ENCODE measurements around the gene ABCA12. TPM values are rescaled to one million over a fixed set of nuclear protein-coding genes. Genes with fewer than 3 reads are reported as not detected.

ABCA12 gene
- total RNA-seq, 1 donor from 2014 or later: 0.03 TPM

GRCh38 chr2:215104226-215104625 is 34.2 kb downstream of the ABCA12 start:
- Histone ChIP-seq H3K9me3 (replicated peaks) (no peaks in the 10 kb centered on the region), H3K4me3 (no peak overlapping the region), H3K27ac (replicated peaks) (no peak overlapping the region), H3K36me3 (no peaks in the 10 kb centered on the region), H3K27me3 (ENCODE audit: low read depth) (no peaks in the 10 kb centered on the region), H3K4me1 (no peaks in the 10 kb centered on the region)
- DNase-seq: no peak
- intact Hi-C loops (cut with micrococcal nuclease): no loop called here
- no peak for TF ChIP-seq CTCF (IDR thresholded peaks at IDR 0.05; ENCODE audit: borderline replicate concordance)

DNA sequence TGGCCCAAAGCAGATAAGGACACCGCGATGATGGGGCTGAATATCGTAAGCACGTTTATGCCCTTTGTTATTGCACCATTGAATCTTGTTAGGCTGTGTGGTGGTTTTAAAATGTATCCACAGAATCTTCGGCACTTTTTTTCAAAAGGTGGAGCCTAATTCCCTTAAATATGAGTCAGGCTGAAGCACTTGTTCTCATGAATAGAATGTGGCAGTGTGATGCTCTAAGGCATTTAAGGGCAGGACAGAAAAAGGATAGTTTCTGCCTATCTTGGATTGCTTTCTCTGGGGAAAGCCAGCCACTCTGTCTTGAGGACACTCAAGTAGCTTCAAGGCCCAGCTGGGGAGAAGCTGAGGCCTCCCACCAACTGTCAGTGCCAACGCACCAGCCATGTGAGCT is 39.6 kb downstream of the ABCA12 start:
- TF ChIP-seq CTCF (IDR thresholded peaks at IDR 0.05; ENCODE audit: borderline replicate concordance): no peak

GRCh38 chr2:215084080-215084479 is 54.3 kb downstream of the ABCA12 start:
- Histone ChIP-seq H3K36me3 (no peaks in the 10 kb centered on the region), H3K9me3 (replicated peaks) (no peaks in the 10 kb centered on the region), H3K27ac (replicated peaks) (no peak overlapping the region), H3K4me1 (no peaks in the 10 kb centered on the region), H3K4me3 (no peak overlapping the region), H3K27me3 (ENCODE audit: low read depth) (no peaks in the 10 kb centered on the region)
- no peak for TF ChIP-seq CTCF (IDR thresholded peaks at IDR 0.05; ENCODE audit: borderline replicate concordance)
- intact Hi-C loops (cut with micrococcal nuclease): no loop called here
- no peak for DNase-seq

More for the DNA sequence above, 39.6 kb downstream of the ABCA12 start:
- intact Hi-C loops (cut with micrococcal nuclease): no loop called here
- DNase-seq: no peak
- no peaks in the 10 kb centered on the region for H3K27me3 ChIP-seq (ENCODE audit: low read depth)
- H3K4me3 ChIP-seq: no peak overlapping the region
- no peak overlapping the region for H3K27ac ChIP-seq (replicated peaks)
- no peaks in the 10 kb centered on the region for H3K36me3 ChIP-seq
- no peaks in the 10 kb centered on the region for H3K9me3 ChIP-seq (replicated peaks)
- H3K4me1 ChIP-seq: no peaks in the 10 kb centered on the region

- Histone ChIP-seq H3K27ac (replicated peaks) (no peak overlapping the region), H3K4me3 (no peak overlapping the region), H3K36me3 (no peaks in the 10 kb centered on the region), H3K9me3 (replicated peaks) (no peaks in the 10 kb centered on the region), H3K27me3 (ENCODE audit: low read depth) (no peaks in the 10 kb centered on the region), H3K4me1 (no peaks in the 10 kb centered on the region)
- TF ChIP-seq CTCF (IDR thresholded peaks at IDR 0.05; ENCODE audit: borderline replicate concordance): no peak
- DNase-seq: no peak
- intact Hi-C loops (cut with micrococcal nuclease): no loop called here
These were observed 55.3 kb downstream of the ABCA12 start for GRCh38 chr2:215083146-215083545.

DNA sequence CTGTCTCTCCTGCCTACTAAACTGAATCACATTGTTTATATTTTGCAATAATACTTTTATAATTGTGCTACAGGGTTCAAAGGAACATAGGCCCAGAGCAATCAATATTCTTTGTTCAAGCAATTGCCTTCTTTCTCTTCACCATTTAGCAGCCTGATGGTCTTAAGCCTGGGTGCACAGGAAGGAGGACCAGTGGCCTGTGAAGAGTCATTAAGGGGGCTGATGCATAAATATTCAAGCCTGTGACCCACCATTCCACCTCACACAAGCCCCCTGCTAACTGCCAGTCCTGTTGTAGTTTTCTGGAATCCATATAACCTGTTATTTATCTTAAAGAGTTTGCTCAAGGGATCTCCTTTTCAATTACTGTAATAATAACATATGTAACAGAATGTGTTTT is 56.0 kb downstream of the ABCA12 start:
- no peaks in the 10 kb centered on the region for H3K27me3 ChIP-seq (ENCODE audit: low read depth)
- H3K27ac ChIP-seq (replicated peaks): no peak overlapping the region
- no peaks in the 10 kb centered on the region for H3K4me1 ChIP-seq
- DNase-seq: no peak
- H3K4me3 ChIP-seq: no peak overlapping the region
- H3K9me3 ChIP-seq (replicated peaks): no peaks in the 10 kb centered on the region
- intact Hi-C loops (cut with micrococcal nuclease): no loop called here
- H3K36me3 ChIP-seq: no peaks in the 10 kb centered on the region
- TF ChIP-seq CTCF (IDR thresholded peaks at IDR 0.05; ENCODE audit: borderline replicate concordance): no peak

- H3K4me1 ChIP-seq: no peaks in the 10 kb centered on the region
- H3K36me3 ChIP-seq: no peaks in the 10 kb centered on the region
- no peaks in the 10 kb centered on the region for H3K27me3 ChIP-seq (ENCODE audit: low read depth)
- intact Hi-C loops (cut with micrococcal nuclease): no loop called here
- DNase-seq: no peak
- no peak overlapping the region for H3K27ac ChIP-seq (replicated peaks)
- H3K4me3 ChIP-seq: no peak overlapping the region
- TF ChIP-seq CTCF (IDR thresholded peaks at IDR 0.05; ENCODE audit: borderline replicate concordance): no peak
- no peaks in the 10 kb centered on the region for H3K9me3 ChIP-seq (replicated peaks)
These were observed 57.9 kb downstream of the ABCA12 start for GRCh38 chr2:215080545-215080944.
